K562 (cell line): ENCODE measurements around the gene PHACTR2. TPM values are rescaled to one million over a fixed set of nuclear protein-coding genes. Genes with fewer than 3 reads are reported as not detected.

Source experiments
- ARNT ChIP-seq, 2 experiments: fragments of 450-650 bp; IDR thresholded peaks; 2 replicates each; pipeline ENCODE4 v1.6.1; 2016; ENCODE audit warnings: mild to moderate bottlenecking in 1 of 2
- BRD9 ChIP-seq: fragments of 450-650 bp; IDR thresholded peaks from 2 replicates; pipeline ENCODE4 v1.6.1; 2018; ENCODE audit warnings: low read depth; ENCODE audit not compliant: partially characterized antibody
- CCNT2 ChIP-seq: IDR thresholded peaks from 2 replicates; pipeline ENCODE4 v1.6.1; 2011; ENCODE audit warnings: borderline replicate concordance, low read depth, mild to moderate bottlenecking, moderate library complexity, mixed read lengths, low read length; ENCODE audit not compliant: insufficient read length; ENCODE audit errors: extremely low read depth
- CTBP1 ChIP-seq: fragments of 450-650 bp; IDR thresholded peaks from 2 replicates; pipeline ENCODE4 v1.6.1; 2016; ENCODE audit warnings: borderline replicate concordance
- DPF2 ChIP-seq: fragments of 450-650 bp; IDR thresholded peaks from 2 replicates; pipeline ENCODE4 v1.6.1; 2016
- EHMT2 ChIP-seq: fragments of 450-650 bp; IDR thresholded peaks from 2 replicates; pipeline ENCODE4 v1.6.1; 2018; ENCODE audit warnings: antibody characterized with exemption
- GATAD2A ChIP-seq: fragments of 450-650 bp; IDR thresholded peaks from 2 replicates; pipeline ENCODE4 v1.6.1; 2017
- HLTF ChIP-seq: fragments of 450-650 bp; IDR thresholded peaks from 2 replicates; pipeline ENCODE4 v1.6.1; 2016
- ID3 ChIP-seq, 2 experiments: fragments of 250-450 bp in 1 of 2; fragments of 450-650 bp in 1 of 2; sonication (Bioruptor Pico) in 1 of 2; IDR thresholded peaks; 2 replicates each; pipeline versions ENCODE4 v1.6.1 to v1.8.0; 2016 to 2021; ENCODE audit warnings: mild to moderate bottlenecking in 2 of 2, moderate library complexity in 2 of 2, missing compliant biosample characterization in 1 of 2, missing genetic modification characterization in 1 of 2
- KDM1A ChIP-seq, 2 experiments: fragments of 450-650 bp; IDR thresholded peaks; 2 replicates each; pipeline ENCODE4 v1.6.1; 2016; ENCODE audit warnings: mild to moderate bottlenecking in 2 of 2
- KLF16 ChIP-seq: IDR thresholded peaks from 2 replicates; pipeline ENCODE4 v1.6.1; 2016; ENCODE audit warnings: antibody characterized with exemption
- NCOR1 ChIP-seq: fragments of 450-650 bp; IDR thresholded peaks from 2 replicates; pipeline ENCODE4 v1.6.1; 2016; ENCODE audit warnings: mild to moderate bottlenecking, moderate library complexity
- RCOR1 ChIP-seq, 2 experiments: IDR thresholded peaks; 2 replicates each; pipeline ENCODE4 v1.6.1; 2012; ENCODE audit warnings: low read depth in 2 of 2, low read length in 2 of 2, borderline replicate concordance in 1 of 2, improper control_type of control experiment in 1 of 2
- SP1 ChIP-seq: sonication (generic); formaldehyde crosslinking; IDR thresholded peaks from 2 replicates; pipeline ENCODE4 v1.8.1; 2022; ENCODE audit warnings: mild to moderate bottlenecking, missing genetic modification reagents
- TCF3 ChIP-seq: sonication (generic); formaldehyde crosslinking; IDR thresholded peaks from 2 replicates; pipeline ENCODE4 v1.4.0; 2020; ENCODE audit warnings: mild to moderate bottlenecking, missing genetic modification reagents
- TEAD4 ChIP-seq, 2 experiments: sonication (generic) in 1 of 2; formaldehyde crosslinking in 1 of 2; IDR thresholded peaks; 2 replicates each; pipeline versions ENCODE4 v1.6.1 to v1.8.0; 2012 to 2022; ENCODE audit warnings: borderline replicate concordance in 1 of 2, inconsistent platforms in 1 of 2, low read length in 1 of 2, mild to moderate bottlenecking in 1 of 2, missing genetic modification reagents in 1 of 2
- UBTF ChIP-seq, 2 experiments: IDR thresholded peaks; 2 replicates each; pipeline ENCODE4 v1.6.1; 2012; ENCODE audit warnings: improper control_type of control experiment in 2 of 2, low read depth in 2 of 2, low read length in 2 of 2, borderline replicate concordance in 1 of 2
- ZBTB9 ChIP-seq: fragments of 450-650 bp; formaldehyde crosslinking; IDR thresholded peaks from 2 replicates; pipeline ENCODE4 v1.4.0; 2020; ENCODE audit warnings: mild to moderate bottlenecking, moderate library complexity
- ZNF280A ChIP-seq: fragments of 450-650 bp; IDR thresholded peaks from 2 replicates; pipeline ENCODE4 v1.6.1; 2018; ENCODE audit warnings: mild to moderate bottlenecking, low read depth; ENCODE audit not compliant: partially characterized antibody
- polyA plus RNA-seq, 8 experiments: library from polyadenylated mRNA; depleted of rRNA in 4 of 8; stranded (reverse) in 5 of 8; unstranded in 3 of 8; fragments of >200 nt; fragmentation: Nextera tagmentation in 2 of 8; fragmentation: Illumina TruSeq in 1 of 8; extraction: Ambion mirVana in 2 of 8; extraction: Trizol in 1 of 8; gene quantifications; 2 replicates each; pipeline versions ENCODE4 v1.2.1 to v1.2.3, GENCODE V29; 2011 to 2014; ENCODE audit warnings: inconsistent platforms in 1 of 8, missing spikeins in 1 of 8
- total RNA-seq, 7 experiments: library from RNA; depleted of rRNA in 6 of 7; stranded (reverse); fragments of >200 nt in 6 of 7; fragmentation: Illumina TruSeq in 2 of 7; extraction: Trizol in 2 of 7; gene quantifications; 2 replicates each; pipeline versions ENCODE4 v1.2.1 to v1.2.3, GENCODE V29; 2011 to 2021; ENCODE audit warnings: low replicate concordance in 1 of 7
- TF ChIP-seq, protein P1 (sequence below): IDR thresholded peaks from 2 replicates; pipeline ENCODE4 v1.6.1; 2014; ENCODE audit warnings: antibody characterized with exemption

PHACTR2 gene
- total and polyA plus RNA-seq, 9 of the 15 experiments (the other 6 are each of a cell fraction or from before 2014, with no cell fraction given) = 5.3 to 52.5 (median 22.9) TPM

DNA sequence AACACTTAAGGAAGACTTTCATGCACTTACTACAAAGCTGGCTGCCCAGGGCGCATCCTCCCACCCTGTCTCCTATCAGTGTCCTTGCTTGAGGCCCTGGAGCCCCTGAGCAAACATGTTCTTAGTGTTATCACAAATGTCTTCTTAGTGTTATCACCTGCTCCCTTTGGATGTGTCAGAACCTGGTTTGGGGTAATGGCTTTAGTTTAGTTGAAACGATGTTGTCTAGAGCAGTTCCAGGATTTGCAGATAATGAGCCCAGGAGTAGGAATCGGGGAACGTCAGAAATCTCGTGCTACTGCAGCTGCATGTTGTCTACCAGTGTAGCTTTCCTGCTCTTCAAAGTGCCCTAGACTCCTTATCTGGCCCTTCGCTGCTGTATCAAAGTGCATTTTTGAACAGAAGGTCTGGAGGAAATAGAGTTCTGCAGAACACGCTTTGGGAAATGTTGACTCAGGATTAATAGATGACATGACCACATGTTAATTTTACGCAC is 69.6 kb downstream of the PHACTR2 start (continued):
- TF ChIP-seq UBTF (IDR thresholded peaks at IDR 0.05; ENCODE audit: borderline replicate concordance in 1 of 2, low read depth in 2 of 2, low read length in 2 of 2) (0 out of 4 replicates have a peak, but pooled peaks of 1 of the 2 experiments have one; percentile 18), ZNF280A (no peak), ARNT (IDR thresholded peaks at IDR 0.05) (no peak), RCOR1 (IDR thresholded peaks at IDR 0.05; ENCODE audit: borderline replicate concordance in 1 of 2, low read depth in 2 of 2, low read length in 2 of 2) (peak in 1 of 2 experiments; percentile 92; a peak in 2 of 4 replicates), BRD9 (no peak), EHMT2 (no peak), DPF2 (peak; percentile 42; the same call in 1 of the 2 replicates), ID3 (CRISPR knock-in tag; IDR thresholded peaks at IDR 0.05) (no peak), ID3 (tag; IDR thresholded peaks at IDR 0.05) (0 out of 2 replicates have a peak, but pooled peaks have one; percentile 37), CCNT2 (peak; percentile 67), HLTF (no peak), NCOR1 (peak; percentile 43; the same call in 1 of the 2 replicates), ZBTB9 (no peak), KDM1A (IDR thresholded peaks at IDR 0.05) (peak; percentile 45 to 56; a peak in 2 of 4 replicates), TCF3 (CRISPR knock-in tag) (peak; percentile 73), SP1 (CRISPR knock-in tag) (peak; percentile 54; the same call in 1 of the 2 replicates), KLF16 (0 out of 2 replicates have a peak, but pooled peaks have one; percentile 4), TEAD4 (IDR thresholded peaks at IDR 0.05; ENCODE audit: low read length) (peak; percentile 62), TEAD4 (CRISPR knock-in tag; IDR thresholded peaks at IDR 0.05; ENCODE audit: borderline replicate concordance) (no peak), CTBP1 (peak; percentile 78; the same call in 1 of the 2 replicates), GATAD2A (no peak)
- TF ChIP-seq, protein P1, sequence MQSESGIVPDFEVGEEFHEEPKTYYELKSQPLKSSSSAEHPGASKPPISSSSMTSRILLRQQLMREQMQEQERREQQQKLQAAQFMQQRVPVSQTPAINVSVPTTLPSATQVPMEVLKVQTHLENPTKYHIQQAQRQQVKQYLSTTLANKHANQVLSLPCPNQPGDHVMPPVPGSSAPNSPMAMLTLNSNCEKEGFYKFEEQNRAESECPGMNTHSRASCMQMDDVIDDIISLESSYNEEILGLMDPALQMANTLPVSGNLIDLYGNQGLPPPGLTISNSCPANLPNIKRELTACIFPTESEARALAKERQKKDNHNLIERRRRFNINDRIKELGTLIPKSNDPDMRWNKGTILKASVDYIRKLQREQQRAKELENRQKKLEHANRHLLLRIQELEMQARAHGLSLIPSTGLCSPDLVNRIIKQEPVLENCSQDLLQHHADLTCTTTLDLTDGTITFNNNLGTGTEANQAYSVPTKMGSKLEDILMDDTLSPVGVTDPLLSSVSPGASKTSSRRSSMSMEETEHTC = no peak
